Gastrocnemius medialis (tissue), 4 donors: ENCODE measurements around the gene SRGAP3.

Source experiments
- POLR2A ChIP-seq, 2 donors: fragments of 450-650 bp; IDR thresholded peaks; one replicate each; pipeline ENCODE4 v1.6.1; 2017; ENCODE audit warnings: antibody characterized with exemption in 2 of 2, mild to moderate bottlenecking in 2 of 2, moderate library complexity in 2 of 2
- TF ChIP-seq, protein P1 (sequence below), 5 experiments: fragments of 450-650 bp in 3 of 5; fragments of 200-600 bp in 2 of 5; sonication (generic) in 2 of 5; IDR thresholded peaks in 4 of 5; conservative IDR thresholded peaks in 1 of 5; 1 replicate in 4 of 5; 2 replicates in 1 of 5; pipeline ENCODE4 v1.5.1; 2016 to 2019; ENCODE audit warnings: antibody characterized with exemption in 5 of 5, mild to moderate bottlenecking in 3 of 5, moderate library complexity in 3 of 5

DNA sequence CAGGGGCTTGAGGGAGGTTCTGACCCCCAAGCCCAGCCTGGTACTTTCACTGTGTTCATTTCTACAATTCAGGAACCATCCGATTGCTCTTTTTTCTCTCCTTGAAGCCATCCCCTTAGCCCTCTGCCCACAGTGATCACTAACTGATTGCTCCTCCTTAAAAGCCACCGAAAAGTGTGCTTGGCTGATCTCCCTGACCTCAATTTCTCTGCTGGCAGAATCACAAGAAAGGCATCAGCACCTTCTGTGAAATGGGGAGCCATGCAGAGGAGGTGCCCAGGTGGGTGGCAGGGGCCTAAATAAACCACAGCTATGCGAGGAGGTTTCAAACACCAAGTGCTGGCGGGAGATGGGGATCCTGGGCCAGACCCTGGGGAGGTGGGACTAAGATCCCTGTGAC, 56.2 kb downstream of the SRGAP3 start:
- TF ChIP-seq, protein P1, sequence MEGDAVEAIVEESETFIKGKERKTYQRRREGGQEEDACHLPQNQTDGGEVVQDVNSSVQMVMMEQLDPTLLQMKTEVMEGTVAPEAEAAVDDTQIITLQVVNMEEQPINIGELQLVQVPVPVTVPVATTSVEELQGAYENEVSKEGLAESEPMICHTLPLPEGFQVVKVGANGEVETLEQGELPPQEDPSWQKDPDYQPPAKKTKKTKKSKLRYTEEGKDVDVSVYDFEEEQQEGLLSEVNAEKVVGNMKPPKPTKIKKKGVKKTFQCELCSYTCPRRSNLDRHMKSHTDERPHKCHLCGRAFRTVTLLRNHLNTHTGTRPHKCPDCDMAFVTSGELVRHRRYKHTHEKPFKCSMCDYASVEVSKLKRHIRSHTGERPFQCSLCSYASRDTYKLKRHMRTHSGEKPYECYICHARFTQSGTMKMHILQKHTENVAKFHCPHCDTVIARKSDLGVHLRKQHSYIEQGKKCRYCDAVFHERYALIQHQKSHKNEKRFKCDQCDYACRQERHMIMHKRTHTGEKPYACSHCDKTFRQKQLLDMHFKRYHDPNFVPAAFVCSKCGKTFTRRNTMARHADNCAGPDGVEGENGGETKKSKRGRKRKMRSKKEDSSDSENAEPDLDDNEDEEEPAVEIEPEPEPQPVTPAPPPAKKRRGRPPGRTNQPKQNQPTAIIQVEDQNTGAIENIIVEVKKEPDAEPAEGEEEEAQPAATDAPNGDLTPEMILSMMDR (IDR thresholded peaks at IDR 0.05 in 4 of 5, conservative IDR thresholded peaks at IDR 0.05 in 1 of 5): no peak
- no peak for TF ChIP-seq POLR2A (IDR thresholded peaks at IDR 0.05)
